ENCODE data around the gene PLA2G4B. TPM values are rescaled to one million over a fixed set of nuclear protein-coding genes. Genes with fewer than 3 reads are reported as not detected.

PLA2G4B gene
- total RNA-seq, 1 experiment from 2014 or later = 7.8 TPM

DNA sequence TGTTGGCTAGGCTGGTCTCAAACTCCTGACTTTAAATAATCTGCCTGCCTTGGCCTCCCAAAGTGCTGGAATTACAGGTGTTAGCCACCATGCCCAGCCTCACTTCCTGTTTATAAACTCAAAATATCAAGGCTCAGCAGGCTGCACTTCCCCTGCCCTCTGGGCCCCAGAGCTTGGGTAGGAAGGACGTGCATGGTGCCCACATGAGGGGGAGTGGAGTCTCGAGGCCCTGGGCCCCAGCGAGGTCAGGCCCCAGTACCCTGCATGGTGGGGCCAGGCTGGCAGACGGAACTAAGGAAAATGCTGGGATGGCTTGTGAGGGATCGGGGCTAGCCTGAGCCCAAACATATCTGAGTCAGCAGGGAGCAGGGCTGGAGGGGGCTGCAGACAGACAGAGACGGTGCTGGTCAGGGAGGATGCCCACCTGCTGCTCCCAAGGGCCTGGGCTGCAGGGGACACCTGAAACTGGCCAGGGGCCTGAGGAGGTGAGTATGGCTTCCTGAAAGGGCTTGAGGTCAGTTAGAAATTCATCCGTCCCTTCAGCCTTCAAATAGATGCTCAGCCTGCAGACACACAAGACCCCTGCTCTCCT is 50.1 kb downstream of the PLA2G4B start:
- Histone ChIP-seq H3K4me1 (replicated peaks; ENCODE audit: insufficient read depth) (no peaks in the 10 kb centered on the region), H3F3A (ENCODE audit: insufficient read depth, low read depth) (no peaks in the 10 kb centered on the region), H3K79me2 (ENCODE audit: low read depth) (no peaks in the 10 kb centered on the region), H3K9me2 (ENCODE audit: insufficient read depth) (no peaks in the 10 kb centered on the region), H3K27ac (no peak overlapping the region), H3K27me3 (ENCODE audit: insufficient read depth, low read depth) (no peaks in the 10 kb centered on the region), H4K20me1 (ENCODE audit: insufficient read depth) (no peaks in the 10 kb centered on the region), H3K4me2 (no peak overlapping the region), H2AFZ (no peak overlapping the region), H3K4me3 (no peak overlapping the region), H3K9me3 (ENCODE audit: insufficient read depth, low read depth) (no peaks in the 10 kb centered on the region), H3K36me3 (ENCODE audit: low read depth) (no peaks in the 10 kb centered on the region)
- no TSS peak for BruUV-seq (replicated peaks)
- ChIA-PET POLR2A (ENCODE audit: unreplicated experiment) (no interaction called here), CTCF (no interaction called here)
- TF ChIP-seq EZH2 (IDR thresholded peaks at IDR 0.05; ENCODE audit: low read depth) = no peak
- TF ChIP-seq CTCF (conservative IDR thresholded peaks at IDR 0.05) = no peak
- intact Hi-C loops (cut with micrococcal nuclease; ENCODE audit: unreplicated experiment) = no loop called here
- no peak for DNase-seq

DNA sequence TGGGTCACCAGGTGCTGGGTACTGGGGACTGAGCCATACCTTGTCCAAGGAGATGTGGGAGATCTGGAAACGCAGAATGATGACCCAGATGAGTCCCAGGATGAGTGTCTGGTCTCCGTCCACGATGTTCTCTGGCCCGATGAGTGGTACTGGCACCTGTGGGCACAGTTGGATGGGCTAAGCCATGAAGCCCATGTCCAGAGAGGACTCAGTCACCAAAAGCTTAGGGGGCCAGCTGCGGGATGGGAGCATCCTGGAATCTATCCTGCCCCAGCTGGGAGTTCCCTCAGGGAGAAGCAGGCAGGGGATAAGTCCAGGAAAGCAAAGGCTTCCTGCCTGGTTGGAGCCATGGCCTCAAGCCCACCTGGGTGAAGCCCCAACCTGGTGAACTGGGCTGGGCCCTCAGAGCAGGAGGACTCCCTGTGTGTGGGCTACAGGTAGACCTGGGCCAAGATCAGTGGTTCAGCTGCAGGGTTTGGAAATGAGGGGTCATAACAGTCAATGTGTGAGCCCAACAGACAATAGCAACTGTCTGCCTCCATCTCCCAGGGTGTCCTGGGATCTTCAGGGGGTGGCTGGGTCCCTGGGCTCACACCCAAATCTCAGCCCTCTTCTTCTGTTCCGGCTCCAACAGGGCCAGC is 51.5 kb downstream of the PLA2G4B start:
- Histone ChIP-seq H3K9me3 (ENCODE audit: insufficient read depth, low read depth) (no peaks in the 10 kb centered on the region), H4K20me1 (ENCODE audit: insufficient read depth) (no peaks in the 10 kb centered on the region), H3F3A (ENCODE audit: insufficient read depth, low read depth) (no peaks in the 10 kb centered on the region), H3K27me3 (ENCODE audit: insufficient read depth, low read depth) (no peaks in the 10 kb centered on the region), H3K4me1 (replicated peaks; ENCODE audit: insufficient read depth) (no peaks in the 10 kb centered on the region), H3K27ac (no peak overlapping the region), H3K36me3 (ENCODE audit: low read depth) (no peaks in the 10 kb centered on the region), H3K4me3 (no peak overlapping the region), H3K9me2 (ENCODE audit: insufficient read depth) (no peaks in the 10 kb centered on the region), H2AFZ (no peak overlapping the region), H3K79me2 (ENCODE audit: low read depth) (no peaks in the 10 kb centered on the region), H3K4me2 (no peak overlapping the region)
- no TSS peak for BruUV-seq (replicated peaks)
- POLR2A ChIA-PET (ENCODE audit: unreplicated experiment) = no interaction called here
- intact Hi-C loops (cut with micrococcal nuclease; ENCODE audit: unreplicated experiment) = no loop called here
- CTCF ChIA-PET = no interaction called here
- no peak for DNase-seq
- TF ChIP-seq EZH2 (IDR thresholded peaks at IDR 0.05; ENCODE audit: low read depth) = no peak
- TF ChIP-seq CTCF (conservative IDR thresholded peaks at IDR 0.05) = no peak

DNA sequence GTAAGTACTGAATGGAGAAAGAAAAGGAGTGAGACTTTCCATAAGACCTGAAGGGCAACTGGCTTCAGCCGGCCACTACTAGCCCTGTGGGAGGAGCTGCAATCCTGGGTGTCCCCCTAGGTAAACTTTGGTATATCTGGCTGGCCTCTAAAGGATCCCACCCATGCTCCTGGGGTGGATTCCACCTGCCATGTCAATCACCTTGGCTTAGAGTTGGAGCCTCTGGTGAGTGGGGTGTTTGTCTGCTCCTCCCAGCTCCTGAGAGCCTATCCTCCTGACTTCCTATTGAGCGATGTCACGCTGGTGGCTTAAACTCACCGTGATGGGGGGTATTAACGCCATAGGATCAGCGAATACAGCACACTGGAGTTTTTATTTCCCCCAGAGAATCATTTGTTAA is 52.6 kb downstream of the PLA2G4B start:
- TF ChIP-seq EZH2 (IDR thresholded peaks at IDR 0.05; ENCODE audit: low read depth) (no peak), CTCF (conservative IDR thresholded peaks at IDR 0.05) (no peak)
- CTCF ChIA-PET = no interaction called here
- H3K4me3 ChIP-seq = no peak overlapping the region
- no peak overlapping the region for H3K27ac ChIP-seq
- H3K9me3 ChIP-seq (ENCODE audit: insufficient read depth, low read depth) = no peaks in the 10 kb centered on the region
- H3K4me1 ChIP-seq (replicated peaks; ENCODE audit: insufficient read depth) = no peaks in the 10 kb centered on the region
- H4K20me1 ChIP-seq (ENCODE audit: insufficient read depth) = no peaks in the 10 kb centered on the region
- no peaks in the 10 kb centered on the region for H3K9me2 ChIP-seq (ENCODE audit: insufficient read depth)
- H3K36me3 ChIP-seq (ENCODE audit: low read depth) = no peaks in the 10 kb centered on the region
- BruUV-seq (replicated peaks) = no TSS peak
- H3K79me2 ChIP-seq (ENCODE audit: low read depth) = no peaks in the 10 kb centered on the region
- intact Hi-C loops (cut with micrococcal nuclease; ENCODE audit: unreplicated experiment) = no loop called here
- no peaks in the 10 kb centered on the region for H3K27me3 ChIP-seq (ENCODE audit: insufficient read depth, low read depth)
- H3F3A ChIP-seq (ENCODE audit: insufficient read depth, low read depth) = no peaks in the 10 kb centered on the region
- POLR2A ChIA-PET (ENCODE audit: unreplicated experiment) = no interaction called here
- no peak overlapping the region for H3K4me2 ChIP-seq
- no peak overlapping the region for H2AFZ ChIP-seq
- DNase-seq = no peak

Measured in PC-9 (cell line).